H1 (cell line): ENCODE results near the gene CRTC3. TPM values are rescaled to one million over a fixed set of nuclear protein-coding genes. Genes with fewer than 3 reads are reported as not detected.

Experiments used
- CTCF ChIA-PET: fragments of 300-600 bp; sonication (Branson Sonifier 250); formaldehyde crosslinking; loops from one replicate; lab custom pipeline; 2021; ENCODE audit not compliant: partially characterized antibody; lab: Charles Lee
- POLR2A ChIA-PET: fragments of 300-600 bp; sonication (Branson Sonifier 250); formaldehyde crosslinking; loops from one replicate; lab custom pipeline; 2021; ENCODE audit warnings: inconsistent platforms; ENCODE audit not compliant: partially characterized antibody; lab: Charles Lee
- DNase-seq, 2 experiments: peaks; one replicate each; pipeline versions ENCODE4 v3.0.0 to v3.0.0-alpha.2; 2010 to 2022; ENCODE audit warnings: low spot score in 2 of 2, low read depth in 1 of 2, mixed read lengths in 1 of 2
- FAIRE-seq: peaks from 2 replicates; lab custom pipeline; 2011; peaks lifted over from hg19 to GRCh38; lab: Jason Lieb, UNC
- H2AFZ ChIP-seq: 2 replicates; pipeline ENCODE4 v1.8.1; 2012; ENCODE audit warnings: low read length, inconsistent platforms
- H2AK5ac ChIP-seq: 2 replicates; pipeline ENCODE4 v1.6.1; 2013; ENCODE audit warnings: low read depth, low read length
- H2BK120ac ChIP-seq: replicated peaks from 2 replicates; pipeline ENCODE3; 2013; ENCODE audit warnings: low read depth, low read length, inconsistent platforms
- H2BK12ac ChIP-seq: 2 replicates; pipeline ENCODE4 v1.6.1; 2013; ENCODE audit warnings: low read depth, low read length
- H2BK15ac ChIP-seq: 2 replicates; pipeline ENCODE4 v1.6.1; 2013; ENCODE audit warnings: low read length
- H2BK20ac ChIP-seq: 2 replicates; pipeline ENCODE4 v1.6.1; 2013; ENCODE audit warnings: low read length
- H2BK5ac ChIP-seq: 2 replicates; pipeline ENCODE4 v1.6.1; 2013; ENCODE audit warnings: low read depth, low read length
- H3K14ac ChIP-seq: 2 replicates; pipeline ENCODE4 v1.6.1; 2013; ENCODE audit warnings: inconsistent platforms; ENCODE audit not compliant: insufficient read length
- H3K18ac ChIP-seq: 2 replicates; pipeline ENCODE4 v1.6.1; 2013; ENCODE audit warnings: low read length; ENCODE audit errors: extremely low read depth
- H3K23ac ChIP-seq: 2 replicates; pipeline ENCODE4 v1.6.1; 2013; ENCODE audit warnings: inconsistent platforms; ENCODE audit not compliant: insufficient read length
- H3K23me2 ChIP-seq: 2 replicates; pipeline ENCODE4 v1.6.1; 2013; ENCODE audit warnings: low read depth, low read length
- H3K27ac ChIP-seq: 2 replicates; pipeline ENCODE4 v1.6.1; 2011; ENCODE audit warnings: low read depth, low read length, inconsistent platforms
- H3K27me3 ChIP-seq, 4 experiments: replicated peaks in 1 of 4; 1 replicate in 1 of 4; 2 replicates in 3 of 4; pipeline versions ENCODE4 v1.6.1 to v1.8.1; 2011 to 2013; ENCODE audit warnings: low read length in 3 of 4, mild to moderate bottlenecking in 3 of 4, inconsistent platforms in 2 of 4, mixed read lengths in 2 of 4, moderate library complexity in 1 of 4; ENCODE audit not compliant: control insufficient read depth in 3 of 4, insufficient read depth in 3 of 4; ENCODE audit errors: extremely low read depth in 1 of 4
- H3K36me3 ChIP-seq, 4 experiments: 2 replicates each; pipeline versions ENCODE4 v1.6.1 to v1.8.1; 2011 to 2013; ENCODE audit warnings: mild to moderate bottlenecking in 4 of 4, low read length in 3 of 4, moderate library complexity in 2 of 4, control low read depth in 1 of 4, inconsistent platforms in 1 of 4; ENCODE audit not compliant: insufficient read depth in 4 of 4, control insufficient read depth in 2 of 4
- H3K4ac ChIP-seq: replicated peaks from 2 replicates; pipeline ENCODE3; 2013; ENCODE audit warnings: low read length, low read depth, mixed read lengths, inconsistent platforms; ENCODE audit not compliant: insufficient read length
- H3K4me1 ChIP-seq, 4 experiments: replicated peaks in 1 of 4; 1 replicate in 1 of 4; 2 replicates in 3 of 4; pipeline versions ENCODE4 v1.6.1 to v1.8.1; 2011 to 2013; ENCODE audit warnings: low read length in 3 of 4, inconsistent platforms in 2 of 4, mixed read lengths in 1 of 4; ENCODE audit not compliant: insufficient read depth in 4 of 4, control insufficient read depth in 3 of 4
- H3K4me2 ChIP-seq, 2 experiments: 2 replicates each; pipeline versions ENCODE4 v1.6.1 to v1.8.1; 2011 to 2013; ENCODE audit warnings: low read depth in 2 of 2, low read length in 2 of 2, control low read depth in 1 of 2, inconsistent platforms in 1 of 2, mild to moderate bottlenecking in 1 of 2; ENCODE audit not compliant: insufficient read depth in 1 of 2
- H3K4me3 ChIP-seq, 4 experiments: fragments of 200-600, 300-600 bp in 1 of 4; sonication (generic), shearing (Covaris generic), sonication (Bioruptor Twin) in 1 of 4; 2 replicates each; pipeline versions ENCODE4 v1.5.1 to v1.8.1; 2011 to 2016; ENCODE audit warnings: low read length in 4 of 4, low read depth in 3 of 4, control low read depth in 2 of 4, inconsistent platforms in 2 of 4, mild to moderate bottlenecking in 2 of 4, mixed read lengths in 1 of 4, moderate library complexity in 1 of 4; ENCODE audit not compliant: insufficient read depth in 2 of 4; ENCODE audit errors: extremely low read depth in 1 of 4
- H3K56ac ChIP-seq: replicated peaks from 2 replicates; pipeline ENCODE3; 2013; ENCODE audit warnings: low read depth, mild to moderate bottlenecking, mixed read lengths, low read length, inconsistent platforms; ENCODE audit not compliant: insufficient read length
- H3K79me1 ChIP-seq: 2 replicates; pipeline ENCODE4 v1.6.1; 2013; ENCODE audit warnings: low read depth, low read length, control low read depth
- H3K79me2 ChIP-seq, 2 experiments: 2 replicates each; pipeline versions ENCODE4 v1.6.1 to v1.8.1; 2012 to 2013; ENCODE audit warnings: low read length in 2 of 2, mild to moderate bottlenecking in 2 of 2, inconsistent platforms in 1 of 2; ENCODE audit not compliant: insufficient read depth in 2 of 2, control insufficient read depth in 1 of 2
- H3K9ac ChIP-seq, 4 experiments: replicated peaks in 1 of 4; 1 replicate in 1 of 4; 2 replicates in 3 of 4; pipeline versions ENCODE4 v1.6.1 to v1.8.1; 2011 to 2013; ENCODE audit warnings: low read depth in 3 of 4, low read length in 3 of 4, control low read depth in 2 of 4, mild to moderate bottlenecking in 2 of 4, moderate library complexity in 2 of 4, inconsistent platforms in 1 of 4; ENCODE audit errors: extremely low read depth in 1 of 4
- H3K9me3 ChIP-seq, 2 experiments: 2 replicates each; pipeline versions ENCODE4 v1.6.1 to v1.8.1; 2012 to 2013; ENCODE audit warnings: mild to moderate bottlenecking in 2 of 2, moderate library complexity in 2 of 2, control low read depth in 1 of 2, inconsistent platforms in 1 of 2, low read depth in 1 of 2, low read length in 1 of 2, mixed read lengths in 1 of 2; ENCODE audit not compliant: insufficient read depth in 2 of 2
- H4K20me1 ChIP-seq, 2 experiments: replicated peaks in 1 of 2; 2 replicates each; pipeline versions ENCODE3 to v1.8.1; 2011 to 2013; ENCODE audit warnings: inconsistent platforms in 2 of 2, low read length in 2 of 2, mild to moderate bottlenecking in 1 of 2; ENCODE audit not compliant: insufficient read depth in 2 of 2, control insufficient read depth in 1 of 2
- H4K5ac ChIP-seq: 2 replicates; pipeline ENCODE4 v1.6.1; 2013; ENCODE audit warnings: low read length, low read depth, mixed read lengths, inconsistent platforms; ENCODE audit not compliant: insufficient read length
- H4K8ac ChIP-seq: 2 replicates; pipeline ENCODE4 v1.8.0; 2013; ENCODE audit warnings: mild to moderate bottlenecking, moderate library complexity, low read length, inconsistent platforms; ENCODE audit not compliant: insufficient read depth; ENCODE audit errors: extremely low read depth
- H4K91ac ChIP-seq: replicated peaks from 2 replicates; pipeline ENCODE3; 2013; ENCODE audit warnings: low read length, mixed read lengths, inconsistent platforms; ENCODE audit not compliant: insufficient read length
- EZH2 ChIP-seq: fragments of 200-600 bp; sonication (generic); IDR thresholded peaks from 2 replicates; pipeline ENCODE4 v1.7.1; 2012; ENCODE audit warnings: low read depth, mild to moderate bottlenecking, moderate library complexity, low read length, inconsistent platforms; ENCODE audit not compliant: severe bottlenecking
- POU5F1 ChIP-seq: IDR thresholded peaks from 2 replicates; pipeline ENCODE4 v1.6.1; 2011; ENCODE audit warnings: low read depth, mild to moderate bottlenecking, low read length, moderate library complexity
- TCF12 ChIP-seq: IDR thresholded peaks from 2 replicates; pipeline ENCODE4 v1.6.1; 2011; ENCODE audit warnings: low read depth, mild to moderate bottlenecking, low read length
- whole genome bisulfite sequencing, 2 experiments: shearing (Covaris generic) in 1 of 2; methylation state at CpG; one replicate each; pipeline versions ENCODE4 v1.1.6 to v1.1.7; 2013 to 2015; ENCODE audit warnings: low lambda C conversion rate in 2 of 2, mixed read lengths in 2 of 2, inconsistent platforms in 1 of 2, low coverage in 1 of 2, missing lambda C conversion rate in 1 of 2; ENCODE audit not compliant: insufficient replicate concordance in 2 of 2, insufficient coverage in 1 of 2, insufficient read length in 1 of 2; ENCODE audit errors: extremely low coverage in 1 of 2, missing lambda C conversion rate in 1 of 2; 5-methylcytosine and 5-hydroxymethylcytosine counted together
- polyA plus RNA-seq, 7 experiments: library from polyadenylated mRNA; depleted of rRNA in 3 of 7; stranded (reverse) in 5 of 7; unstranded in 2 of 7; fragments of >200 nt in 5 of 7; fragments of 200-250 nt in 2 of 7; gene quantifications; 1 replicate in 5 of 7; 2 replicates in 1 of 7; 4 replicates in 1 of 7; pipeline versions ENCODE4 v1.2.1 to v1.2.3, GENCODE V29; 2011 to 2013; ENCODE audit warnings: missing spikeins in 2 of 7, mixed read lengths in 2 of 7
- total RNA-seq: library from RNA; stranded (reverse); fragmentation: NEBNext Ultra II Directional; extraction: Animal tissue kit (Norgen Biotek cat#: 25700); gene quantifications from 2 replicates; pipeline ENCODE4 v1.2.1, GENCODE V29; 2021
- TF ChIP-seq, protein P1 (sequence below): IDR thresholded peaks from 2 replicates; pipeline ENCODE4 v1.6.1; 2011; ENCODE audit warnings: low read depth, mild to moderate bottlenecking, low read length; ENCODE audit not compliant: insufficient read depth

Gene CRTC3
- total and polyA plus RNA-seq, 2 of the 8 experiments (the other 6 are each of a cell fraction or from before 2014, with no cell fraction given): 5.0 to 5.3 TPM

DNA sequence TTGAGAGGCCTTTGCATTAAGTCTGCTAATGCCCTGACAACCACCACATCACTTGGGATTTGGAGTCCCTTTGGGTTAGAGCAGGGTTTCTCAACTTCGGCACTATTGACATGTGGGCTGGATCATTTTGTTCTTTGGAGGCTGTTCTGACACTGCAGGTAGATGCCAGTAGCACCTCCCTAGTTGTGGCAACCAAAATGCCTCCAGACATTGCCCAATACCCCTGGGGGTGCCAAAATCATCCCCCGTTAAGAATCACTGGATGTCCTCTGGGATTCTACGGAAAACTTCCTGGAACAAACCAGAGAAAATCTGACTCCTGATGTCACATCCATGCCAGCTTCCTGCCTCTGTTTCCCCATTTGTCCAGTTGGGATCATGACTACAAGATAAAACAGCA lies 150.2 kb downstream of the CRTC3 start:
- no peak overlapping the region for H3K23ac ChIP-seq
- no peaks in the 10 kb centered on the region for H3K36me3 ChIP-seq
- H4K5ac ChIP-seq: no peak overlapping the region
- no peak overlapping the region for H2AK5ac ChIP-seq
- H3K56ac ChIP-seq: no peak overlapping the region
- H2BK5ac ChIP-seq: no peak overlapping the region
- no peaks in the 10 kb centered on the region for H3K27me3 ChIP-seq
- no peak overlapping the region for H4K91ac ChIP-seq
- DNase-seq (no peak), FAIRE-seq (no peak)
- no peaks in the 10 kb centered on the region for H3K9me3 ChIP-seq
- no peak overlapping the region for H3K4me2 ChIP-seq
- no peaks in the 10 kb centered on the region for H3K79me2 ChIP-seq
- no peaks in the 10 kb centered on the region for H3K79me1 ChIP-seq
- no peak overlapping the region for H2BK20ac ChIP-seq
- no peak overlapping the region for H4K8ac ChIP-seq
- H3K4me3 ChIP-seq: no peak overlapping the region
- H2BK12ac ChIP-seq: no peak overlapping the region
- CTCF ChIA-PET: no interaction called here
- no peak overlapping the region for H2AFZ ChIP-seq
- WGBS, 2 experiments: 89% methylated on average over 3 of the region's 3 CpGs; no CpG with 5 or more reads in 1 of the 2 experiments
- no peaks in the 10 kb centered on the region for H3K23me2 ChIP-seq
- no peak overlapping the region for H3K14ac ChIP-seq
- no peak overlapping the region for H3K4ac ChIP-seq
- H3K18ac ChIP-seq: no peak overlapping the region
- no peak overlapping the region for H3K27ac ChIP-seq
- peaks cover 0 to 2% (median 0%) of the 10 kb centered on the region in 4 experiments; a peak in 1 of 7 replicates for H3K4me1 ChIP-seq
- no peak overlapping the region for H2BK15ac ChIP-seq
- H2BK120ac ChIP-seq: no peak overlapping the region
- no peak overlapping the region for H3K9ac ChIP-seq
- no peaks in the 10 kb centered on the region for H4K20me1 ChIP-seq
- POLR2A ChIA-PET: no interaction called here
- no peak for TF ChIP-seq POU5F1
- TF ChIP-seq, protein P1, sequence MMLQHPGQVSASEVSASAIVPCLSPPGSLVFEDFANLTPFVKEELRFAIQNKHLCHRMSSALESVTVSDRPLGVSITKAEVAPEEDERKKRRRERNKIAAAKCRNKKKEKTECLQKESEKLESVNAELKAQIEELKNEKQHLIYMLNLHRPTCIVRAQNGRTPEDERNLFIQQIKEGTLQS: no peak
- TF ChIP-seq EZH2: no peak
- TF ChIP-seq TCF12: no peak
